ENCODE data around the gene WDR86. TPM values are rescaled to one million over a fixed set of nuclear protein-coding genes. Genes with fewer than 3 reads are reported as not detected.

Gene WDR86
- total and polyA plus RNA-seq, 2 of the 8 experiments (the other 6 are each of a cell fraction or from before 2014, with no cell fraction given): 12.7 to 15.8 TPM

DNA sequence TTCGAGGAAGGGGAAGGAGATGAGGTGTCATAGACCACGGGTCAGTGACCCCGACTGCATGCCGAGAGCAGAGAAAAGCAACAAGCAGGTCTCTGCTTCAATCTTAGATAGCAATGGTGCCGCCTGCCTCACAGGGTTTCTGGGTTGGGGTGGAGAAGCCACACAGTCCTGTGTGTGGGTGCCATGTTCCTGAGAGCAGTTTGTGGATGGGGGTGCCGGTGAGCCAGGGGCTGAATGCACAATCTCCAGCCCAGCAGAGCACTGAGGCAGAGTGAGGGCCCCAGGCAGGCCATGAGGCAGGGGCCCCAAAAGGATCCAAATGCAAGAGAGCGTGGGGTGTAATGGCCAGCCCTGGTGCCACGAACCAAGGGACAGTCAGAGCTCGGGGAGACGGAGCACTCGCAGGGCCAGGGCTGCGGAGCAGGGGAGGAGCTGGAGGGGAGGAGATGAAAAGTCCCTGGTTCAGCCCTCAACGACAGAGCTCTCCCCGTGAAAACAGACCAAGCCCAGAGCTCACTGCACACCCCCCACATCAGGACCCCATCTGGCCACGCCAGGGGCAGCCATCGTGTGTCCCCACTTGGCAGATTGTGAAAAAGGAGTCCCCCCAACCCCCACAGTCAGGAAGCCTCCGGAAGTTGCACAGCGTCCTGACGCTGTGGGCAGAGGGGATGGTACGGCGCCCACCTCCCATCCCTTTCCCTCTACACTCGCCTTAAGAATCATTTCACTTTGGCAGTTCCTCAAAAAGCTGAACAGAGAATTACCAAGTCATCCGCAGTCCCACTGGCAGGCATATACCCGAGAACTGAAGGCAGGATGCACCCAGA, 19.9 kb downstream of the WDR86 start:
- Histone ChIP-seq H3K14ac (ENCODE audit: insufficient read length) (no peak overlapping the region), H4K91ac (replicated peaks; ENCODE audit: insufficient read length, low read length) (no peak overlapping the region), H4K8ac (ENCODE audit: extremely low read depth, insufficient read depth, low read length) (no peak overlapping the region; the same call in 1 of the 2 replicates), H3K4me2 (ENCODE audit: insufficient read depth in 1 of 2, low read depth in 2 of 2, low read length in 2 of 2) (no peak overlapping the region), H2BK12ac (ENCODE audit: low read depth, low read length) (no peak overlapping the region), H3K23me2 (ENCODE audit: low read depth, low read length) (no peaks in the 10 kb centered on the region), H2BK20ac (ENCODE audit: low read length) (no peak overlapping the region), H3K4me1 (replicated peaks in 1 of 4; ENCODE audit: control insufficient read depth in 3 of 4, insufficient read depth in 4 of 4, low read length in 3 of 4) (peaks cover 0 to 7% (median 1%) of the 10 kb centered on the region in 4 experiments; a peak in 5 of 7 replicates), H2BK15ac (ENCODE audit: low read length) (no peak overlapping the region), H2BK5ac (ENCODE audit: low read depth, low read length) (no peak overlapping the region), H2BK120ac (replicated peaks; ENCODE audit: low read depth, low read length) (no peak overlapping the region), H3K79me2 (ENCODE audit: control insufficient read depth in 1 of 2, insufficient read depth in 2 of 2, low read length in 2 of 2) (no peaks in the 10 kb centered on the region), H4K5ac (ENCODE audit: insufficient read length, low read depth, low read length) (no peak overlapping the region), H2AFZ (ENCODE audit: low read length) (no peak overlapping the region), H3K4ac (replicated peaks; ENCODE audit: insufficient read length, low read depth, low read length) (no peak overlapping the region), H3K27ac (ENCODE audit: low read depth, low read length) (no peak overlapping the region), H3K4me3 (ENCODE audit: extremely low read depth in 1 of 4, insufficient read depth in 2 of 4, low read depth in 3 of 4, low read length in 4 of 4) (no peak overlapping the region; a peak in 1 of 8 replicates), H3K9ac (replicated peaks in 1 of 4; ENCODE audit: extremely low read depth in 1 of 4, low read depth in 3 of 4, low read length in 3 of 4) (no peak overlapping the region), H3K27me3 (replicated peaks in 1 of 4; ENCODE audit: control insufficient read depth in 3 of 4, extremely low read depth in 1 of 4, insufficient read depth in 3 of 4, low read length in 3 of 4) (peaks cover 0 to under 1% (median under 1%) of the 10 kb centered on the region in 4 experiments; a peak in 1 of 7 replicates), H3K36me3 (ENCODE audit: control insufficient read depth in 2 of 4, insufficient read depth in 4 of 4, low read length in 3 of 4) (no peaks in the 10 kb centered on the region), H3K56ac (replicated peaks; ENCODE audit: insufficient read length, low read depth, low read length) (no peak overlapping the region), H3K23ac (ENCODE audit: insufficient read length) (no peak overlapping the region), H3K9me3 (ENCODE audit: insufficient read depth in 2 of 2, low read depth in 1 of 2, low read length in 1 of 2) (no peaks in the 10 kb centered on the region), H4K20me1 (replicated peaks in 1 of 2; ENCODE audit: control insufficient read depth in 1 of 2, insufficient read depth in 2 of 2, low read length in 2 of 2) (no peaks in the 10 kb centered on the region), H2AK5ac (ENCODE audit: low read depth, low read length) (no peak overlapping the region), H3K79me1 (ENCODE audit: low read depth, low read length) (no peaks in the 10 kb centered on the region), H3K18ac (ENCODE audit: extremely low read depth, low read length) (no peak overlapping the region)
- TF ChIP-seq EGR1 (IDR thresholded peaks at IDR 0.05; ENCODE audit: borderline replicate concordance, low read depth, low read length): no peak
- no peak for TF ChIP-seq POU5F1 (IDR thresholded peaks at IDR 0.05; ENCODE audit: low read depth, low read length)
- no peak for TF ChIP-seq E2F6 (IDR thresholded peaks at IDR 0.05)
- 96% methylated on average over 22 of the region's 24 CpGs; no CpG with 5 or more reads in 1 of the 2 experiments for WGBS, 2 experiments (ENCODE audit: extremely low coverage in 1 of 2, insufficient coverage in 1 of 2, insufficient read length in 1 of 2, insufficient replicate concordance in 2 of 2, low coverage in 1 of 2, low lambda C conversion rate in 2 of 2, missing lambda C conversion rate in 1 of 2)
- ChIA-PET CTCF (ENCODE audit: partially characterized antibody) (interaction anchor here (0.6 to 1.6 kb wide), 4 partner anchors 10 to 80 kb away, joined by 3 to 10 read pairs (median 5); no protein-coding TSS in a partner anchor), POLR2A (ENCODE audit: partially characterized antibody) (no interaction called here)
- FAIRE-seq: no peak
- no peak for DNase-seq (ENCODE audit: low read depth in 1 of 2, low spot score in 2 of 2)
